ENCODE data around the gene NOC4L.
A peak's percentile ranks its signal among the peaks of the same experiment; 100 is the strongest.
"Not testable (repeated sequence)": the region's sequence is repeated elsewhere in the genome, so short reads cannot be mapped to it uniquely, and the experiment has no call there.

Gene NOC4L

DNA sequence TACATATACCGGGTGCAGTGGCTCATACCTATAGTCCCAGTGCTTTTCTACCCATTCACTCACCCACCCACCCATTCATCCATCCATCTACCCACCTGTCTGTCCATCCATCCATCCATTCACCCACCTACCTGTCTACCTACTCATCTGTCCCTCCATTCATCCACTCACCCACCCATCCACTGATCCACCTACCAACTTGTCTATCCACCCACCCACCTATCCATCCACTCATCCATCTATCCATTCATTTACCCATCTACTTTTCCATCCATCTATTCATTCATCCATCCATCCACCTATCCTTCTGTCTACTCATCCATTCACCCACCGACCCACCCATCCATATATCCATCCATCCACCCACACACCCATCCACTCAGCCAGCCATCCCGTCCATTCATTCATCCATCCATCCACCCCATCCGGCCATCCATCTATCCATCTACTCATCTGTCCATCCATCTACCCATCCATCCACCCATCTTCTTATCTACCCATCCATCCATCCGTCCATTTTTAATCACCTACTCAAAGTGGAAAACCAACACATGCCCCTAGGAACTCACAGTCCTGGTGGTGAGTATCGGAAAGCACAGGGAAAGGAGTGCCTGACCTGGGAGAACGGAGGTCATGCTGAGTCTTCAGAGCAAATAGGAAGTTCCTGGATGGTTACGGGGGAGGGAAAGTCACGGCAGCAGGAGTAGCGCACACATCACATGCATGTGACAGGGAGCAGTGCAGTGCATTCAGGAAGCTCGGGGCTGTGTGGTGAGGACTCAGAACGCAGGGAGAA, 20.1 kb upstream of the NOC4L start:
- DNase-seq (ENCODE audit: low read depth), result no peak

GRCh38 chr12:132124766-132125425, 19.4 kb upstream of the NOC4L start:
- DNase-seq (ENCODE audit: low read depth), result no peak

DNA sequence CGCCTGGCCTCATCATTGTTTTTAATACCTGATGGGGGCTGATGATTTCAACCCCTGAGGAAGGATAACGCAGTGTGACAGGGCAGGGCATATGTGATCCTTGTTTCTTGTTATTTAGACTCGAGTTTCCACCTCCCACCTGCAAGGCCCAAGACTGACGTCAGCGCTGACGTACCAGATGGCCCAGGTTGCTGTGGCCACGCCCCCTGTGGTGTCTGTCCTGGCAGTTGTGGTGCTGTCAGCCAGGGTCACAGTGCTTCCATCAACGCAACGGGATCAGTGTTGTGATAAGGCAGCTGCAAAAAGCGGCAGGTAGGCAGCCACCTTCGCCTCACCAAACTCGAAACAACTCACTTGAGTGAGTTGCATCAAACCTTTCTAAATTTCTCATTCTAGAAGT, 18.5 kb upstream of the NOC4L start:
- no peak for DNase-seq (ENCODE audit: low read depth)

DNA sequence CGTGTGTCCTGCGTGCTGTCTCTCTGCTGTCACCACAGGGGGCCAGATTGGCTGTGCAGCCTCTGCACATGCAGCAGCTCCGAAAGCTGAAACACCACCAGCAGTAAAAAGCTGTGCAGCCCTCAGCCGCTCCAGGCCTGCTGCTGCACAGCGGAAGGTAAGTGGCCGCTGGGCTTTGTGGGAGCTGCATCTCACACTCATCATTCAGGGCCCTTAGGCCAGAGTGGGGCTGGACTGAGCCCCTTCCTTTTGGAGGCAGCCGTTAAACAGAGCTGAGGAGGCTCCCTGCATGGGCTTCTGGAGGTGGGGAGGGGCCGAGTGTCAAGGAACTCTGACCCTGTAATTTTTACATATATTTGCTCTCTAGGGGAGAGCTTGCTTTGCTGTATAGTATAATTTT, 17.2 kb upstream of the NOC4L start:
- no peak for DNase-seq (ENCODE audit: low read depth)

DNA sequence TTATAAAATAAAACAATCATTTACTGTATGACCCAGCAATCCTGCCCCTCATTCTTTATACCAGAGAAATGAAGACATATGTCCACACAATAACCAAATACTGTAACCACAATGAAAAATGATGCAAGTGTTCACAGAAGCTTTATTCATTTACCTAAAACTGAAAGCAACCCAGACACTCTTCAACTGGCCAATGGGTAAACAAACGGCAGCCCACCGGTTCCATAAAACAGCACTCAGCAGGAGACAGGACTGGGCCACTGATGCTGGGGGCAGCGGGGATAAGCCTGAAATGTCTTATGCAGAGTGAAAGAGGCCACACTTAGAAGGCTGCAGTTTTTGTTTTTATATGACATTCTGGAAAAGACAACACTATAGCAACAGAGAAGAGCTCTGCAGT, 15.2 kb upstream of the NOC4L start:
- no peak for DNase-seq (ENCODE audit: low read depth)

GRCh38 chr12:132130690-132131089, 13.6 kb upstream of the NOC4L start:
- DNase-seq (ENCODE audit: low read depth), result no peak

- DNase-seq (ENCODE audit: low read depth), result no peak
Measured at GRCh38 chr12:132131229-132131628, 13.0 kb upstream of the NOC4L start.

- no peak for DNase-seq (ENCODE audit: low read depth)
Measured at GRCh38 chr12:132131952-132132351, 12.3 kb upstream of the NOC4L start.

DNA sequence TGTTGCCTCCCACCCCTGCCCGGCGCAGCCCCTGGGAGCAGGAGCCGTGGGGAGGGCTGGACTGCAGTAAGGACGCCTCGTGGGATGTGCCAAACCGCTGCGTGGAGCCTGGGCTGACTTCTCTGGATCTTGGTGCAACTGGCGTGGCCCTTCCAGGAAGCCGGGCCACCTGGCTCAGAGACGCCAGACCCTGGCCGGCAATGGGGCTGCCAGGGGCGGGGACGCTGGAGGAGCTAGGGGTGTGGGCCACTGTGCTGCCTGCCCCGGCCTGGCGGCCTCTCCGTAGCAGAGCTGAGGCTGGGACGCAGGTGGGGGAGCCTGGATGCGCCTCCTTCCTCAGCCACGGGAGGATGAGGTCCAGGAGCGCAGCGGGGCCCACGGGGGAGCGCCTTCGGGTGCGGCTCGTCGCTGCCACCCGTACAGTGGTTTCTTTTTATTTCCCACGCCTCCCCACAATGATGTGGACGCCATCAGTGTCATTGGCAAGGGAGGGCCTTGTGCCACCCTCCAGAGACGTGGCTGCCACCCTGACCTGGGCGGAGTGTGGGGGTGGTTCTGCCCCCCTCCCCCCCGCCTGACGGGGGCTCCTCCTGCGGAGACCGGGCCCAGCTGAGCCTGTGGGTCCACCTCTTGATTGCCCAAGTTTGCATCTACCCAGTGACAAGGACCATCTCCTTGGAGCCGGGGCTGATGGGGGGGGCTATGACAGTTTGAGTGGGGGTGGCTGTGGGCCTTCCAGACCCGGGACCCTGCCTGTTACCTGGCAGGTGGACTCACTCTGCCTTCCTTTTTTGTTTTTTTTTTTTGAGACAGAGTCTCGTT, 11.4 kb upstream of the NOC4L start:
- no peak for DNase-seq (ENCODE audit: low read depth)

- DNase-seq (ENCODE audit: low read depth), result no peak
Measured at GRCh38 chr12:132133952-132134652, 10.2 kb upstream of the NOC4L start.

DNA sequence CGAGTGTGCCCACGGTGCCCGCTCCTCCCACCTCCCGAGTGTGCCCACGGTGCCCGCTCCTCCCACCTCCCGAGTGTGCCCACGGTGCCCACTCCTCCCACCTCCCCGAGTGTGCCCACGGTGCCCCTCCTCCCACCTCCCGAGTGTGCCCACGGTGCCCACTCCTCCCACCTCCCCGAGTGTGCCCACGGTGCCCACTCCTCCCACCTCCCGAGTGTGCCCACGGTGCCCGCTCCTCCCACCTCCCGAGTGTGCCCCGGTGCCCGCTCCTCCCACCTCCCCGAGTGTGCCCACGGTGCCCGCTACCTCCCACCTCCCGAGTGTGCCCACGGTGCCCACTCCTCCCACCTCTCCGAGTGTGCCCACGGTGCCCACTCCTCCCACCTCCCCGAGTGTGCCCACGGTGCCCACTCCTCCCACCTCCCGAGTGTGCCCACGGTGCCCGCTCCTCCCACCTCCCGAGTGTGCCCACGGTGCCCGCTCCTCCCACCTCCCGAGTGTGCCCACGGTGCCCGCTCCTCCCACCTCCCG, 9.5 kb upstream of the NOC4L start:
- DNase-seq (ENCODE audit: low read depth), result not testable (repeated sequence)

DNA sequence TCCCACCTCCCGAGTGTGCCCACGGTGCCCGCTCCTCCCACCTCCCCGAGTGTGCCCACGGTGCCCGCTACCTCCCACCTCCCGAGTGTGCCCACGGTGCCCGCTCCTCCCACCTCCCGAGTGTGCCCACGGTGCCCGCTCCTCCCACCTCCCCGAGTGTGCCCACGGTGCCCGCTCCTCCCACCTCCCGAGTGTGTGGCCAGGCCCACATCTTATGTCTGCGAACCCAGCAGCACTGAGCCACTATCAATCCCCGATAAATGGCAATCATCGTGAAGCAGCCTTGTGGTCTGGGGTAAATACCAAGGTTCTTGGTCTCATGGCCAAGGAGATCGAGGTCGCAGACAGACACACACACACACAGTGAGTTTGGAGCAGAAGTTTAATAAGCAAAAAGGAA, 8.0 kb upstream of the NOC4L start:
- peak; percentile 10 for DNase-seq (ENCODE audit: low read depth)

DNA sequence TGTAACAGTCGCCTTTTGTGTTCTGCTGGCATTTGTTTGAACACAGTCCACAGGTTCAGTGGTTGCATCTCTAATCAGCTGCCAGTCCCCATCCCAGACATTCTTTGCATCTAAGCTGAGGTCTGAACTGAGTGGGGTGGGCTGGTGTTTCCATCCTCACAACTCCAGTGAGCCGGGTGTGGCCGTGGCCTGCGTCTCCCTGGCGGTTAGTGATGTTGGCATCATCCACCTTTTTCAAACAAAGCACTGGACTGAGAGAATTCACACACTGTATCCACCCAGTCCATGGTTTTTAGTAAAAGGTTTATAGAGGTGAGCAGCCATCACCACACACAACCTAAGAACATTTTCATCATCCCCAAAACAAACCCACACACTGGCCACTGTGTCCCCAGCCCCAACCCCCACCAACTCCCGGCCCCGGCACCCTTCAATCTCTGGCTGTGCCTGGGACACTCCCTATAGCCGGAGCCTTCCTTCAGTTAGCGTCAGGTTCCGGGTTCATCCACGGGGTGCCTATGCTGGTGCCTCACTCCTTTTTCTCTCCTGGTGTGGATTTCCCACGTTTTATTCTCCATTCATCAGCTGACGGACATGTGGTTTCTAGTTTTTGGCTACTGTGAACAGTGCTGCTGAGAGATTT, 6.7 kb upstream of the NOC4L start:
- DNase-seq (ENCODE audit: low read depth), result no peak

GRCh38 chr12:132138941-132139871, 5.1 kb upstream of the NOC4L start:
- DNase-seq (ENCODE audit: low read depth), result no peak

GRCh38 chr12:132139912-132140311, 4.3 kb upstream of the NOC4L start:
- no peak for DNase-seq (ENCODE audit: low read depth)

GRCh38 chr12:132140501-132140900, 3.8 kb upstream of the NOC4L start:
- DNase-seq (ENCODE audit: low read depth), result no peak

DNA sequence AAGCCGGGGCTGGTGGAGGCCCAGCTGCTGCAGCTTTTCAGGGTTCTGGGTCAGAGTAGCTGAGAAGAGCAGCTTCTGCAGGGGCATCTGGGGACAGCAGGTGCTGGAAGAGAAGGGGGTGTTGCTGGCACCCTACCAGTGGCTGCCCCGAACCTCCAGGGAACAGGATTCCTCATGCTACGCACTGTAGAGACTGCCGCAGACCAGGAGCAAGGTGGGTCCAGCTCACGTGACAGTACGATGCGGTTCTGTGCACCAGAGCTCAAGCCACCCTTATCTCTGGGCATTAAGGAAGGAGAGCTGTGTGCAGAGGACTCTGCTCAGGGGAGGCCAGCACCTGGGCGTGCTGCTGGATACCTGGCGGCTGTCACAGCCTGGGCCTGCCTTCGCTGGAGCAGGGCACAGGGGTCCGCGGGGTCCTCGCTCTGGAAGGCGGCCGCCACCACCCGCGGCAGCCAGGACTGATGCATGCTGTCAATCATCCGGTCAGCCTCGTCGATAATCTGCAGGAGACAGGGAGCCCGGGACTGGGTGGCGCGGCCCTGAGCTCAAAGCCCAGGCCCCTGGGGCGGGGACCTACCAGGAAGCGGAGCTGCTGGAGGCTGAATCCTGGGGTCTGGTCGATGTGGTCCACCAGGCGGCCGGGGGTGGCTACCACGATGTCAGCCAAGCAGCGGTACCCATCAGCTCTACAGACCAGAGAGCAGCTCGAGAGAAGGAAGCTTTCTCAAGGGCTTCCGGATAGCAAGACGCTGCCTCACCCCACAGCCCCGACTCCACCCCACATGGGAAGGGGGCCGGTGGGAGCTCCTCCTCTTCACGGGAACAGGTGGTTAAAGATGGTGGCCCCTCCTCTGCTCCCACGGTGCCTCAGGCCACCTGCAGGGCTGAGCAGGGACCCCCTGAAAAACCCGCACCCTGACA, 3.1 kb upstream of the NOC4L start:
- DNase-seq (ENCODE audit: low read depth), result no peak

DNA sequence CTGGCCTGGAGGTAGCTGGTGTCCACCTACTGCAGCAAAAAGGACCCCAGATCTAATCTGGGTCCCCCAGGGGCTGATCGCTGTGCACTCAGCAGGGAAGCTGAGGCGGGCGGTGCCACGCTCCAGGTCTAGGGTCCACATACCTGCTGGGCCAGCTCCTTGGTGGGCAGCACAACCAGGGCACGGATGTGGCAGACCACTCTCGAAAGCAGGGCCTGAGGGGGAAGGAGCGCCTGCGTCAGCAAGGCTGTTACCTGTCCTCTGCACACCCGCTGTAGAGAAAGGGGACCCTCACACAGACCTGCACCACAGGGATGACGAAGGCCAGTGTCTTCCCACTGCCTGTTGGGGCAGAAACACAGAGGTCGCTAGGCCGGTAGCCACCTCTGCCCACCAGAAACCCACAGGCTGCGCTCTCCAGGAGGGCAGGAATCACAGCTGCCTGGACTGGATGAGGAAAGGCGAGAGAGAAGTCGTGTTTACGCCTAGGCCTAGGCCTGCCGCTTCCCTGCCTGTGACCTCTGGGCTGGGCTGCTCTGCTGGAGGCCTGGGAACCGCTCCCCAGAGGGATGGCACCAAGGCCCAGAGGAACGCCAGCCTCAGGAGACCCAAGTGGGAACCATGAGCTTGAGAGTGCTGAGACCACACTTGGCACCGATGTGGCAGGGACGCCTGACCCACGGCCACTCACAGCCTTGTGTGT, 2.1 kb upstream of the NOC4L start:
- no peak for DNase-seq (ENCODE audit: low read depth)

Data from ELR (cell line).